Measurements from ENCODE around the gene APOL3.

- TF ChIP-seq CTCF (IDR thresholded peaks at IDR 0.05) (no peak), POLR2A (IDR thresholded peaks at IDR 0.05) (no peak)
Measured at GRCh38 chr22:36204001-36204631, 43.6 kb upstream of the APOL3 start.

All from adrenal gland (tissue), 5 donors.